Fibroblast of lung (primary cell): ENCODE results near the gene FANK1. TPM values are rescaled to one million over a fixed set of nuclear protein-coding genes. Genes with fewer than 3 reads are reported as not detected.

Experiments used
- DNase-seq, 2 donors: peaks; one replicate each; pipeline versions ENCODE4 v3.0.0 to v3.0.0-alpha.2; 2010; ENCODE audit warnings: low read depth in 2 of 2
- H2AFZ ChIP-seq: 2 replicates; pipeline ENCODE4 v1.5.1; 2012; ENCODE audit warnings: low read length, control low read depth, inconsistent platforms
- H3K27ac ChIP-seq: 2 replicates; pipeline ENCODE4 v1.5.1; 2011; ENCODE audit warnings: low read length, control low read depth; ENCODE audit not compliant: insufficient read depth
- H3K27me3 ChIP-seq: 2 replicates; pipeline ENCODE4 v1.5.1; 2011; ENCODE audit warnings: mild to moderate bottlenecking, low read length; ENCODE audit not compliant: control insufficient read depth, insufficient read depth
- H3K36me3 ChIP-seq: 2 replicates; pipeline ENCODE4 v1.5.1; 2011; ENCODE audit warnings: low read length; ENCODE audit not compliant: control insufficient read depth, insufficient read depth
- H3K4me1 ChIP-seq: 2 replicates; pipeline ENCODE4 v1.5.1; 2011; ENCODE audit warnings: low read length; ENCODE audit not compliant: control insufficient read depth, insufficient read depth; ENCODE audit errors: extremely low read depth
- H3K4me2 ChIP-seq: 2 replicates; pipeline ENCODE4 v1.5.1; 2011; ENCODE audit warnings: low read length, control low read depth; ENCODE audit not compliant: insufficient read depth; ENCODE audit errors: extremely low read depth
- H3K4me3 ChIP-seq, 4 experiments: fragments of 200-600 bp in 1 of 4; sonication (generic) in 1 of 4; replicated peaks in 1 of 4; 2 replicates each; pipeline ENCODE4 v1.5.1; 2011 to 2016; ENCODE audit warnings: low read length in 4 of 4, low read depth in 3 of 4, mild to moderate bottlenecking in 3 of 4, control low read depth in 2 of 4, inconsistent platforms in 1 of 4, mixed read lengths in 1 of 4; ENCODE audit not compliant: insufficient read depth in 1 of 4; ENCODE audit errors: control extremely low read depth in 1 of 4
- H3K79me2 ChIP-seq: 2 replicates; pipeline ENCODE4 v1.5.1; 2012; ENCODE audit warnings: mild to moderate bottlenecking, low read length, inconsistent platforms; ENCODE audit not compliant: control insufficient read depth, insufficient read depth
- H3K9ac ChIP-seq: 2 replicates; pipeline ENCODE4 v1.5.1; 2011; ENCODE audit warnings: mild to moderate bottlenecking, low read length, control low read depth; ENCODE audit not compliant: insufficient read depth
- H3K9me3 ChIP-seq: 2 replicates; pipeline ENCODE4 v1.5.1; 2012; ENCODE audit warnings: low read depth, low read length; ENCODE audit not compliant: control insufficient read depth, insufficient read depth
- H4K20me1 ChIP-seq: 2 replicates; pipeline ENCODE4 v1.5.1; 2011; ENCODE audit warnings: low read length; ENCODE audit not compliant: control insufficient read depth, insufficient read depth; ENCODE audit errors: extremely low read depth
- EZH2 ChIP-seq: IDR thresholded peaks from 2 replicates; pipeline ENCODE4 v1.5.1; 2012; ENCODE audit warnings: low read length, control low read depth, mild to moderate bottlenecking; ENCODE audit errors: missing control alignments
- polyA plus RNA-seq, 2 donors: library from polyadenylated mRNA; depleted of rRNA in 1 of 2; stranded (reverse) in 1 of 2; unstranded in 1 of 2; fragments of >200 nt; gene quantifications; 2 replicates each; pipeline ENCODE4 v1.2.1, GENCODE V29; 2011 to 2012; ENCODE audit warnings: missing spikeins in 1 of 2
- total RNA-seq: library from RNA; depleted of rRNA; stranded (reverse); fragments of >200 nt; gene quantifications from 2 replicates; pipeline ENCODE4 v1.2.1, GENCODE V29; 2014
- TF ChIP-seq, protein P1 (sequence below), 2 donors: IDR thresholded peaks in 1 of 2; conservative IDR thresholded peaks in 1 of 2; 1 replicate in 1 of 2; 2 replicates in 1 of 2; pipeline ENCODE4 v1.5.1; 2011 to 2012; ENCODE audit warnings: low read length in 2 of 2, control low read depth in 1 of 2, inconsistent platforms in 1 of 2, low read depth in 1 of 2, mild to moderate bottlenecking in 1 of 2

The FANK1 gene
- total and polyA plus RNA-seq, 2 donors (not counting 1 experiment from before 2014, with no cell fraction given), result 0.83 to 4.4 TPM

DNA sequence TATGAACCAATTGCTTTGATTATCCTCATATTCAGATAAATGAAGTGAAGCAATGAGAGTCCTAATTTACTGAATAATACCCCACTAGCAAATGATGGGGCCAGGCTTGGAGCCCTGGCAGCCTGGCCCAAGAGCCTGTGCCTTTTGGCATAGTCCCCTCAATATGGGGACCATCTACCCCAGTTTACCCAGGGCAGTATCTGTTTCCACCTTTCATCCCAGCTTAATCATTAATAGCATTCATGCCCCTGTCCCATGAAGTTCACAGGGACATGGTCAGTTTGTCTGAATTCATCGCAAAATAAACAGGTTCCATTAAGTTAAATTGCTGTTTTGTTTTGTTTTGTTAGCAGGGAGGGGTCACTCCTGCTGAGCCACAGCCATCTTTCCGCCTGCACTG is 47.5 kb upstream of the FANK1 start:
- TF ChIP-seq EZH2, result no peak
- TF ChIP-seq, protein P1, sequence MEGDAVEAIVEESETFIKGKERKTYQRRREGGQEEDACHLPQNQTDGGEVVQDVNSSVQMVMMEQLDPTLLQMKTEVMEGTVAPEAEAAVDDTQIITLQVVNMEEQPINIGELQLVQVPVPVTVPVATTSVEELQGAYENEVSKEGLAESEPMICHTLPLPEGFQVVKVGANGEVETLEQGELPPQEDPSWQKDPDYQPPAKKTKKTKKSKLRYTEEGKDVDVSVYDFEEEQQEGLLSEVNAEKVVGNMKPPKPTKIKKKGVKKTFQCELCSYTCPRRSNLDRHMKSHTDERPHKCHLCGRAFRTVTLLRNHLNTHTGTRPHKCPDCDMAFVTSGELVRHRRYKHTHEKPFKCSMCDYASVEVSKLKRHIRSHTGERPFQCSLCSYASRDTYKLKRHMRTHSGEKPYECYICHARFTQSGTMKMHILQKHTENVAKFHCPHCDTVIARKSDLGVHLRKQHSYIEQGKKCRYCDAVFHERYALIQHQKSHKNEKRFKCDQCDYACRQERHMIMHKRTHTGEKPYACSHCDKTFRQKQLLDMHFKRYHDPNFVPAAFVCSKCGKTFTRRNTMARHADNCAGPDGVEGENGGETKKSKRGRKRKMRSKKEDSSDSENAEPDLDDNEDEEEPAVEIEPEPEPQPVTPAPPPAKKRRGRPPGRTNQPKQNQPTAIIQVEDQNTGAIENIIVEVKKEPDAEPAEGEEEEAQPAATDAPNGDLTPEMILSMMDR (conservative IDR thresholded peaks at IDR 0.05 in 1 of 2, IDR thresholded peaks at IDR 0.05 in 1 of 2; ENCODE audit: low read depth in 1 of 2, low read length in 2 of 2), result no peak
- Histone ChIP-seq H3K9me3 (no peaks in the 10 kb centered on the region), H3K36me3 (peaks cover 5% of the 10 kb centered on the region), H3K27ac (no peak overlapping the region), H3K4me1 (no peaks in the 10 kb centered on the region), H3K79me2 (no peaks in the 10 kb centered on the region), H4K20me1 (no peaks in the 10 kb centered on the region), H3K4me3 (no peak overlapping the region), H2AFZ (no peak overlapping the region), H3K27me3 (no peaks in the 10 kb centered on the region), H3K9ac (no peak overlapping the region), H3K4me2 (no peak overlapping the region)
- DNase-seq, result no peak

GRCh38 chr10:125849448-125849847 is 46.9 kb upstream of the FANK1 start:
- Histone ChIP-seq H3K9ac (no peak overlapping the region), H3K36me3 (peaks cover 5% of the 10 kb centered on the region), H4K20me1 (no peaks in the 10 kb centered on the region), H3K27ac (no peak overlapping the region), H3K4me2 (no peak overlapping the region), H3K79me2 (no peaks in the 10 kb centered on the region), H3K4me3 (no peak overlapping the region), H3K4me1 (no peaks in the 10 kb centered on the region), H2AFZ (no peak overlapping the region), H3K27me3 (no peaks in the 10 kb centered on the region), H3K9me3 (no peaks in the 10 kb centered on the region)
- no peak for DNase-seq
- no peak for TF ChIP-seq EZH2
- TF ChIP-seq, protein P1 (conservative IDR thresholded peaks at IDR 0.05 in 1 of 2, IDR thresholded peaks at IDR 0.05 in 1 of 2; ENCODE audit: low read depth in 1 of 2, low read length in 2 of 2), result no peak

DNA sequence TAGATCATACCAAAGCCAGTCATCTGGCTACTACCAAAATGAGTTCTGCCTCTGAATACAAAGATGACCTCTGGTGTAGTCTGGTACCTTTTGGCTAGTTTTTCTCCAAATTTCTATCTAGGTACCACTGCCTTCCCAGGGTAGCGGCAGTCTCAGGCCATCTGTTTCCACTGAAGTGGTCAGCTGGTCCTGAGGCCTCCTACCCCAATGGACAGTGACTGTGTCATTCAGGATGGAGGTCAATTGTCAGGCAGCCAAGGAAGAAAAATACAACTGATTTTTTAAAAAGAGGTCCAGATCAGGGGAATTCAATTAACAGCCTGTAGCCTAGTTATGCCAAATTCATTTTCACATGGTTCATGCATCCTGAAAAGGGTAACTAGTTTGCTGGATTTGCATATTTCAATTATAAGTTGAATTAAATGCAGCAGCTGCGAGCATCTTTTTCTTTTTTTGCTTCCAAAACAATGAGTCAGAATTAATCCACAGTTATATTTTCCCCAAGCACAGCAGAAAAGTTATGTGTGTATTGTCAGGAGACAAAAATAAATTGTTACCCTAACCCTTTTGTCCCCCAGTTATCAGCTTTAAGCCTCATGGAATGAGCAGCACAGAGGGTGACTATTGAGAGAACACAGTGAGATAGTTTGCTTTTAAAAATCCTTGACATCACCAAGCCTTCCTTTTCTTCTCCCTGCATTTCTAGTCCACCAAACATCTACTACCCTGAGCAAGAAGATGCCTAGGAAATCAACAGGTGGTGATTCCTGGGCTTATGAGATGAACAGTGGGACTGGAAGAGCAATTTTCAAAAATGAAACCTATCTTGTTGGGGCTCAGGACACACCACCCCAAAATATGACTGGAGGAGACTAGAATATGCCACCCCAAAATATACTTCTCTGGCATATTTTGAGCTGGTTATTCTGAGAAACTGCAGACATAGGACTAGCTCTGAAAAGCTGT is 45.3 kb upstream of the FANK1 start:
- no peak for DNase-seq
- H3K4me2 ChIP-seq, result no peak overlapping the region
- no peaks in the 10 kb centered on the region for H4K20me1 ChIP-seq
- H3K4me1 ChIP-seq, result no peaks in the 10 kb centered on the region
- peaks cover 3% of the 10 kb centered on the region for H3K36me3 ChIP-seq
- H3K9me3 ChIP-seq, result no peaks in the 10 kb centered on the region
- H3K27me3 ChIP-seq, result no peaks in the 10 kb centered on the region
- no peaks in the 10 kb centered on the region for H3K79me2 ChIP-seq
- TF ChIP-seq EZH2, result no peak
- TF ChIP-seq, protein P1 (conservative IDR thresholded peaks at IDR 0.05 in 1 of 2, IDR thresholded peaks at IDR 0.05 in 1 of 2; ENCODE audit: low read depth in 1 of 2, low read length in 2 of 2), result no peak
- H2AFZ ChIP-seq, result no peak overlapping the region
- no peak overlapping the region for H3K9ac ChIP-seq
- no peak overlapping the region for H3K4me3 ChIP-seq
- H3K27ac ChIP-seq, result no peak overlapping the region
